GM21528 (cell line): ENCODE measurements around the gene PTPN20.

Experiments used
- ATAC-seq: cut with Tn5 transposase; IDR thresholded peaks from one replicate; pipeline ENCODE4 v1.9.1; 2021; ENCODE audit warnings: mild to moderate bottlenecking, moderate library complexity; ENCODE audit not compliant: unreplicated experiment, low FRiP score

PTPN20 gene

GRCh38 chr10:47031901-47032465 is 120.8 kb downstream of the PTPN20 start:
- ATAC-seq = no peak

DNA sequence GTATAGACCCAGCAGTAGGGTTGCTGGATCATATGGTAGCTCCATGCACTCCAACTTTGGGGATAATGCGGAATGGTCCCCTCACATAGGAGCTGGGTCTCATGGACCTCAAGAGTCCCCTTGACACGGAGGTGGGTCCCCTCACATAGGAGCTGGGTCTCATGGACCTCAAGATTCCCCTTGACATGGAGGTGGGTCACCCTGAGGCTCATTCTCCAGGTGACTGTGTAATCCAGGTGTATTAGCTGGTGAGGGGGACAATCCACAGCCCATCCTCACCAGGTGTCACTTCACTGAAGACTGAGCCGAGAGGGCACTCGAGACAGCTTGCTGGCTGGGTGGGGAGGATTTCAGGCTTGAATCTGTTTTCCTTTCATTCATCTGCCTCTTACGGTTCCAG is 121.9 kb downstream of the PTPN20 start:
- ATAC-seq = no peak

DNA sequence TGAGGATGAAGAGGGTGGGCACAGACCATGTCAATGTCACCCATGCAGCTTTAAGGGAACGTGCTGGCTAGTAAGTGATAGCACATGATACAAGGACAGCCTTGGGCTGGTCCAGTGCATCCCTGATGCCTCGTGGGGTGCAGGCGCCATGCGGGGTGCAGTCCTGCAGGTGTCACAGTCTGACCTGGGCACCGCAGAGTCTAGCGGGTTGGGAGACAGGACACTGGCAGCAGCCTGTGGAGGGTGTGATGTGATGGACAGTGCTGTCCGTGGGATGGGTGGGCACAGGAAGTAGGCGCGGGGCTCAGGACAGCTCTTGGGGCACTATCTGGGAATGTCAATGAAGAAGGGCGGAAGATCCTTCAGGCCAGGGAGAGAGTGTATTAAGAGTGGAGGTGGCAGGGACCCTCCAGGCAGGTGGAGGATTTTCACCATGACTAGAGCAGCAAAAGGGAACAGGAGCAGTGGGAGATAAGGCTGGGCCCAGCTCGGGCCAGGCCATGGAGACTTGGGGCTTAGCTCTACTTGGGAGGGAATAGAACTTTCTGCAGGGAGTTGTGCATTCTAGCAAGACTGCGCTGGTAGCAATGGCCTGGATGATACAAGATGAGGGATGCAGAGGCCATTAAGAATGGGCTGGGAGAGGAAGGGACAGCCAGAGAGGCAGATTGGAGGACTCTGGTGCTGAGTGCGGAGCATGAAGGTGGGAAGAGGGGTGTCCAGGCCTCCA is 122.5 kb downstream of the PTPN20 start:
- no peak for ATAC-seq

- ATAC-seq = no peak
These were observed 123.3 kb downstream of the PTPN20 start for GRCh38 chr10:47034441-47035051.

DNA sequence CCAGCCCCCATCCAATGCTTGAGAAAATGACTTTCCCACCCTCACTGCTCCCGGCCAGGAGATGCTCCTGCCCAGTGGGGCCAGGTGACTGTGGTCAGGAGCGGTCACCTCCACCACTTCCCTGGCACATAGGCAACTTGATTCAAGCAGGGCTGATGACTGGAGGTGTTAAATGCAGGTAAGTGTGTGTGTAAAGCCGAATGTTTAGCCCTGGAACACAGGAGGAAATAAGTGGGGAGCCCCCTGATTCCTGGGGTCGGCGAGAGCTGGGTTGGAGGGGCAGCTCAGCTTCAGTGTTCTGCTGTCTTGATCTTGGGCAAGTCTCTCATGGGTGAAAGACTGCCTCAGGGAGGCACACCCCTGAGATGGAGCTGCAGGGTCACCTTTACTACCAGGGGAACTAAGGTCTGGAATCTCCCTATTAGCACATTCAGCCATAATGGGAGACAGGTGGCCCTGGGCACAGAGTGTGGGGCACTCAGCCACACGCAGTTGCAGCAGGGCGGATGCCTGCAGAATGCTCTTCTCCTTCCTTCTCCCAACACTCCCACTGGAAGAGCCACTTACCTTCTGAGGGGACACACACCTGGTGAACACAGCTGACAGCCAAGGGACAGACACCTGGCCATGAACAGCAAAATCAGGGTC is 124.1 kb downstream of the PTPN20 start:
- no peak for ATAC-seq

DNA sequence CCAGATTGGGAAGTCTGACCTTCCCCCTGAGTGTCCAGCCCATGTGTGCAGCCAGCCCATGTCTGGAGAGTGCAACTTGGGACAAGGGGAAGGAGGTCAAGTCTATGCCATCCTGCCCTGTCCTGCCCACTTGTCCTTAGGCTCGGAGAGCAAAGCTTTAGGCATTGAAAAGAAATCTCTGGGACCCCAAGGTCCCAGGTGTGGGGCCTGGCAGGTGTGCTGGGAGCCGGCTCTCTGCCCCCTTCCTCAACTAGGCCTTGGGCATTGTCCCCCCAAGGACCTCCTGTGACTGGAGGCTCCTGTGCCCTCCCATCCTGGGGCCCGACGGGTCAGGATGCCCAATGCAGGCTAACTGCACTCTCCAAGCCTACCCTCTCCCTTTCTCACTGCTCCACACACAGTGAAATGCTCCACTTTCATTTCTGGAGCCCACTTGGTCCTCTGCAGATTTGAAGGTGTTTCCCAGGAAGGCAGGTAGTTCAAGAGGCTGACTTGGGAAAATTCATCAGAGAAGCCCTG is 124.7 kb downstream of the PTPN20 start:
- ATAC-seq = no peak

- ATAC-seq = no peak
These were observed 125.5 kb downstream of the PTPN20 start for GRCh38 chr10:47036771-47037170.

- no peak for ATAC-seq
These were observed 126.6 kb downstream of the PTPN20 start for GRCh38 chr10:47037654-47038425.

DNA sequence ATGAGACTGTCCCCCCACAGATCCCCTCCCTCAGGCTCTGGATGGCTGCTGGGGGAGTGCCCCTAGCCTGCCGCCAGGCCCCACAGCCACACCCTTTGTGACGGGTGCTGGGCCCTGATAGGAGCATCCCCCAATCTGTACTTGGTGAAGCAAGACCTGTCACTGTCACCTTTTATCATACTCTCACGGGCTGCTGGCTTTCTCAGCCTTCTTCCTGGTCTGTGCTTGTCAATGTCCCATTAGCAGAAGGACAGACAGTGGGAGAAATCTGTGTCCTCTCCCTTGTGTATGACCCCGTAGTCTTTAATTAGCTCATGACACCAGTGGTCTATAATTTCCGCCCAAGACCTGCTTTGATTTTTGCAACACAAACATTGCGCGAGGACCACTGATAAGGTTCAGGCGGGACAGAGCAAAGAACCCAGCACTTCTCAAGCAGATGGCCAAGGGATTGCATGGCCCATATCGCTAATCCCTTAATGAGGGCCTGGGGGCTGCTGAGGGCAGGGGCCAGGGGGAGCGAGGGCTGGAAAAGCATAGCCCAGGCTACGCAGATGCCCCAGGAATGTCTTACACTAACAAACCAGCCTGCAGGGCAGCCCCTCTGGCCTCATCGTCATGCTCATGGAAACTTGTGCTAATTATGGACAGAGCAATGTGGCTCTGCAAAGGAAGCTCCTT is 127.8 kb downstream of the PTPN20 start:
- no peak for ATAC-seq

GRCh38 chr10:47039562-47039913 is 128.3 kb downstream of the PTPN20 start:
- no peak for ATAC-seq

- ATAC-seq = no peak
These were observed 128.8 kb downstream of the PTPN20 start for GRCh38 chr10:47040041-47040491.

DNA sequence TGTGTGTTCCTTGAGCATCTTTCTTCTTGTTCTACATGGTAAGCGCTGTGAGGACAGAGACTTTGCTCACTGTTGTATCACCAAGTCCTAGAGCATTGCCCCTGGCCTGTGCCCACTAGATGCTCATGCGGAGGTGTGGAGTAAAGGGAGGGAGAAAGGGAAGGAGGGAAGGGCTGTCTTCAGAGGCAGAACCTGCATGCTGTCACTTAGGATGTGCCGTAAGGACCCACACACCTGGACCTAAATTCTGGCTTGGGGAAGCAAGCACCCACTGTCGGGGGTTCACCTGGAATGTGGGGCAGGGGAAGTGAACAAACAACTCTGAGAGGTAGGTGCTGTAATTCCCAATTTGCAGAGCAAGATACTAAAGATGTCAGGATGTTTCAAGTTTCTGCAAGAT is 129.5 kb downstream of the PTPN20 start:
- ATAC-seq = no peak

DNA sequence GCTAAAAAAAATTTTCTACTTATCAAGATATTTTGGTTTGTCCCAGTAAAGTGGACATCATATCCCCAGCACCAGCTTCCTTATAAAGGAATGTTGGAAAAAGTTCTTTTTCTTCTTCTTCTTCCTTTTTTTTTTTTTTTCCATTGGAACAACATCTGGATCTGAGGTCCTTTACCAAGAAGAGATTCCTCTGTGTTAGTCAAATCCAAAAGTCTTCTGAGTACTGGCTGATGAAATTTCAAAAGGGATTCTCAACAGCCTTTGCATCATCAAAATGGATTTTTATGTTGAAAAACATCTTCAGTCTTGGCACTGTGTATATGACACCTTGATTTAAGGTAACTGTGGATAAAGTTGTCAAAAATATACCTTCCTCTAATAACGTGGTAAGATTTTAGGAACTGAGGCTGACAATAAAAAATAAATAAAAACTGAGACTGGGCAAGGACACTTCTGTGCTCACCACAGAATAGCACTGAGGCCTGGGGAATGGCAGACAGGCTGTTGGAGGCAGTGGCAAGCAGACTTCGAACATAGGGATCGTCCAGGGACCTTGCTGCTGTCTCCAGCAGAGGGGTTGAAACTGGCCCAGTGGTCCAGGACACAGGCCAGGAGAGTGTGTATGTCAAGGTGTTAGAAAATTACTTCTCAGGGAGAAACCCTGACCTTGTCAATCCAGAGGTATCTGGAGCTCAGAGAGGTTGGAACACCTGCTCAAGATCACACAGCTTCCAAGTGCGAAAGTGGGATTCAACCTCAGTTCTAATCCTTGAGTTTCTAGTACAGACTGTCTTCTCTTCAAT is 130.4 kb downstream of the PTPN20 start:
- ATAC-seq = no peak

GRCh38 chr10:47042199-47042473 is 130.9 kb downstream of the PTPN20 start:
- no peak for ATAC-seq

DNA sequence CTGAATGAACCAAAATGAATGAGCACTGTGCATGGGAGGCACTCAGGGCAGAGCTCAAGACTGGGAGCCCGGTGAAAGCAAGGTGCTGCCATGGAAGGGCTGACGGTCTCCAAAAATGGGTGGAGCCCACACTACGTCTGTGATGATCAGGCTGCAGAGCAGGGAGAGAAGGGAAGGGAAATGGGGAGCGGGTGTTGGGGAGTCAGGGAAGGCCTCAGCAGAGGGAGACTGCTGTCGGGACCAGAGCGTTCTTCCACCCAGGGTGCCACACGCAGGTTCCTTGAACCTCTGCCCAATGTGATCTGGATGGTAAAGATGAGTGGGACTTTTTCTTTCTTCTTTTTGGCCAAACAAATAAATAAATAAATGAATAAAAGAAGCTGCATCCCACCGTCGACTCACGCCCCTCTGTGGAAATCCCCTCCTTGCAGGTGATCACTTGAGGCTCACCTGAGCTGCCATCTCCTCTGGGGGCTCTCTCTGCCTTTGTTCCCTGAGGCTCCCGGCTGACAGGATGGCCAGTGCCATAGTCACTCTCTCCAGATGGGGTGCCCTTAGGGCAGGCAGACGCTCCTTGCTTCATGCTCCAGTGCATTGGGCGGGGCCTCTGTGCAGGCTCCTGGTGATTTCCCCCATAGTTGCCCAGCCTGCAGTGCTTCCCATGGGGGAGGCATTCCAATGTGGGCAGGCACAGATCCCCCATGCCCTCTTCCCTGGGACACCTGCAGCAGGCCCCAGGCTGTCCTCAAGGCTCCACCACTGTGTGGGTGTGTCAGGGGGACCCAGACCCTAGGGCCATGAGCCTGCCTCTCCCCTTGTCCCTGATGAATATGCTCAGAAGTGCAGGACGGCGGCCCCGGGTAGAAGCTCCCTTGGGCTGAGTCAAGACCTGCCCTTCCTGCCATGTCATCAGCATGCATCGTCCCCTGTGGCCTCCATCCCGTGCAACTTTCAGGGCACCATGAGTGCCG is 131.8 kb downstream of the PTPN20 start:
- no peak for ATAC-seq

DNA sequence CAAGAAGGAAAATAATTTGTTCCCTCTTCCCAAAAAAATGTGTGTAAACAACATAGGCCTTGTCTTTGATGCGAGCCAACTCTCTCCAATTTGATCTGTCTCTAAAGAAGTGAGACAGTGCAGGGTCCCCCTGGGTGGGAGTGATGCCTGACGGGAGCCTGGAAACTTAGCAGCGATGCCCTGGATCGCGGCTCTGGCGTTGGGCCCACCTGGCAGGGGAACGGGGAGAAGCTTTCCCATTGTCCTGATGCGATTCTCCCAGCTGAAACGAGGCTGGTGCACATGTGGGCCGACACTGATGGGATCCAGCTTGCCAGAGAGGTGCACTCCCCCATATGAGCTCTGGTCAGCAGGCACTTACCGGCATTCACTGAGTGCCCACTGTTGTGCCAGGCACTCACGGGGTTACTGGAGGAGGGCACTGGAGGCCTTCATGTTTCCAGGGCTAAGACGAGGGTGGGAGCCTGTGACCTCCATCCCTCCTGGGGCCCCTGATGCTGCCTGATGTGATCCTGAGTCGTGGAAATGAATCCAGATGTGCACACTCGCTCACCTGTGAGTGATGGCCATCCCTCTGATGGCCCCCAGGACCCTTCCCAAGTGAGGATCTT is 132.8 kb downstream of the PTPN20 start:
- ATAC-seq = no peak

GRCh38 chr10:47044741-47045140 is 133.5 kb downstream of the PTPN20 start:
- ATAC-seq = no peak

DNA sequence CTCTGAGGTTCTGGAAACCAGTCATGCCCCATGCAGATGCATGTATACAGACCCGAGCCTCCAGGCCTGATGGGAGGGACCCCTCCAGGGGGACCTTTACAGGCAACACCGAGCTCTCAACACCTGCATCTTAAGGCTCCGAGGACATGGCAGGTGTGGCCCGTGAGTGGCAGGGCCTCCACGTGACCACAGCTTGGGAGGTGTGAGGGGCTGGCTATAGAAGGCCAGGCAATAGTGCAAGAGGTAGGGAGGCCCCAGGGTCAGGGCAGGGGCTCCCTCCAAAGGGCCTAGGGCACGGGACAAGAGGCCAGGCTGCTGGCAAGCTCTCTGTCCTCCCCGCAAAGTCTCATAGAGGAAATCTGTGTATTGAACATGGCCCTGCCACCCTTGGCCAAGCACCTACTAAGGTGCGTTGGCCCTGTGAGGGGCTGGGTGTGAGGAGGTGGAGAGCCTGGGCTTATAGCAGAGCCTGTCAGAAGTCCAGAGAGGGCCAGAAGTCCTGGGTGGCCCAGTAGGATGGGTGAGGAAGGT is 134.2 kb downstream of the PTPN20 start:
- ATAC-seq = no peak
